SJSA1 (cell line): ENCODE measurements around the gene MTF2. TPM values are rescaled to one million over a fixed set of nuclear protein-coding genes. Genes with fewer than 3 reads are reported as not detected.

Experiments
- DNase-seq, 2 experiments: peaks; one replicate each; pipeline ENCODE4 v3.0.0-alpha.2; 2015 to 2020; ENCODE audit warnings: low spot score in 2 of 2, low read depth in 1 of 2
- H3K27ac ChIP-seq: fragments of 250-450 bp; sonication (Bioruptor Pico); 2 replicates; pipeline ENCODE4 v1.5.1; 2020; ENCODE audit warnings: mild to moderate bottlenecking, moderate library complexity
- H3K27me3 ChIP-seq: fragments of 250-450 bp; sonication (Bioruptor Pico); replicated peaks from 2 replicates; pipeline ENCODE4 v1.5.1; 2020; ENCODE audit warnings: mild to moderate bottlenecking, moderate library complexity
- H3K36me3 ChIP-seq: fragments of 250-450 bp; sonication (Bioruptor Pico); 2 replicates; pipeline ENCODE4 v1.5.1; 2020; ENCODE audit warnings: mild to moderate bottlenecking
- H3K4me1 ChIP-seq: fragments of 250-450 bp; sonication (Bioruptor Pico); replicated peaks from 2 replicates; pipeline ENCODE4 v1.6.1; 2021; ENCODE audit warnings: mild to moderate bottlenecking
- H3K4me3 ChIP-seq: fragments of 250-450 bp; sonication (Bioruptor Pico); 2 replicates; pipeline ENCODE4 v1.5.1; 2020; ENCODE audit warnings: mild to moderate bottlenecking
- H3K9me3 ChIP-seq: fragments of 250-450 bp; sonication (Bioruptor Pico); replicated peaks from 2 replicates; pipeline ENCODE4 v1.5.1; 2020; ENCODE audit warnings: mild to moderate bottlenecking
- total RNA-seq: library from RNA; depleted of rRNA; stranded (reverse); fragments of >200 nt; shearing (Covaris generic); gene quantifications from 2 replicates; pipeline ENCODE4 v1.2.3, GENCODE V29; 2014

Gene MTF2
- total RNA-seq, 1 experiment from 2014 or later: 45.8 TPM

GRCh38 chr1:93061895-93062792, 16.9 kb upstream of the MTF2 start:
- Histone ChIP-seq H3K36me3 (no peaks in the 10 kb centered on the region), H3K27ac (no peak overlapping the region), H3K4me3 (no peak overlapping the region), H3K4me1 (no peaks in the 10 kb centered on the region), H3K9me3 (no peaks in the 10 kb centered on the region), H3K27me3 (peaks cover 9% of the 10 kb centered on the region)
- no peak for DNase-seq

GRCh38 chr1:93076268-93076667, 2.8 kb upstream of the MTF2 start:
- Histone ChIP-seq H3K4me3 (no peak overlapping the region), H3K27me3 (no peaks in the 10 kb centered on the region), H3K27ac (no peak overlapping the region), H3K4me1 (peaks cover 7% of the 10 kb centered on the region; the same call in 1 of the 2 replicates), H3K9me3 (no peaks in the 10 kb centered on the region), H3K36me3 (peaks cover 3% of the 10 kb centered on the region; the same call in 1 of the 2 replicates)
- no peak for DNase-seq

- no peak for DNase-seq
- Histone ChIP-seq H3K36me3 (peaks cover 13% of the 10 kb centered on the region), H3K27me3 (no peaks in the 10 kb centered on the region), H3K9me3 (no peaks in the 10 kb centered on the region), H3K4me1 (peaks cover 19% of the 10 kb centered on the region), H3K4me3 (peak overlapping the region; percentile 78), H3K27ac (peak overlapping the region; percentile 82)
These were observed 880 bp upstream of the MTF2 start for GRCh38 chr1:93078203-93078602.

- Histone ChIP-seq H3K9me3 (no peaks in the 10 kb centered on the region), H3K4me1 (peaks cover 19% of the 10 kb centered on the region), H3K36me3 (peaks cover 17% of the 10 kb centered on the region), H3K27me3 (no peaks in the 10 kb centered on the region), H3K4me3 (peak overlapping the region; percentile 78), H3K27ac (peak overlapping the region; percentile 82)
- no peak for DNase-seq
These were observed 471 bp upstream of the MTF2 start for GRCh38 chr1:93078638-93078985.

- peak overlapping the region; percentile 82 for H3K27ac ChIP-seq
These were observed 630 bp downstream of the MTF2 start for GRCh38 chr1:93079685-93080141.

GRCh38 chr1:93080179-93080823, 1.2 kb downstream of the MTF2 start:
- Histone ChIP-seq H3K9me3 (no peaks in the 10 kb centered on the region), H3K27me3 (no peaks in the 10 kb centered on the region), H3K4me1 (peaks cover 19% of the 10 kb centered on the region), H3K4me3 (peak overlapping the region; percentile 78), H3K27ac (peak overlapping the region; percentile 82), H3K36me3 (peaks cover 28% of the 10 kb centered on the region)
- DNase-seq: peak in 1 of 2 experiments; percentile 59

More at GRCh38 chr1:93079685-93080141, 630 bp downstream of the MTF2 start:
- DNase-seq: peak; percentile 36 to 50
- no peaks in the 10 kb centered on the region for H3K27me3 ChIP-seq
- peaks cover 26% of the 10 kb centered on the region for H3K36me3 ChIP-seq
- H3K4me3 ChIP-seq: peak overlapping the region; percentile 78
- H3K4me1 ChIP-seq: peaks cover 19% of the 10 kb centered on the region
- no peaks in the 10 kb centered on the region for H3K9me3 ChIP-seq

- DNase-seq: peak in 1 of 2 experiments; percentile 54
- Histone ChIP-seq H3K27me3 (no peaks in the 10 kb centered on the region), H3K36me3 (peaks cover 40% of the 10 kb centered on the region), H3K9me3 (no peaks in the 10 kb centered on the region), H3K4me3 (peak overlapping the region; percentile 78), H3K4me1 (peaks cover 19% of the 10 kb centered on the region), H3K27ac (peak overlapping the region; percentile 82)
These were observed 2.6 kb downstream of the MTF2 start for GRCh38 chr1:93081716-93082115.

- no peaks in the 10 kb centered on the region for H3K9me3 ChIP-seq
- H3K4me1 ChIP-seq: peaks cover 19% of the 10 kb centered on the region
- peaks cover 44% of the 10 kb centered on the region for H3K36me3 ChIP-seq
- no peak for DNase-seq
- H3K27ac ChIP-seq: peak overlapping the region; percentile 82
- no peaks in the 10 kb centered on the region for H3K27me3 ChIP-seq
- no peak overlapping the region for H3K4me3 ChIP-seq
These were observed 3.2 kb downstream of the MTF2 start for GRCh38 chr1:93082313-93082712.

- H3K9me3 ChIP-seq: no peaks in the 10 kb centered on the region
- H3K4me1 ChIP-seq: peaks cover 16% of the 10 kb centered on the region
- DNase-seq: no peak
- no peak overlapping the region for H3K27ac ChIP-seq
- no peak overlapping the region for H3K4me3 ChIP-seq
- H3K27me3 ChIP-seq: no peaks in the 10 kb centered on the region
- peaks cover 44% of the 10 kb centered on the region for H3K36me3 ChIP-seq
These were observed 4.9 kb downstream of the MTF2 start for GRCh38 chr1:93083979-93084378.

GRCh38 chr1:93087532-93087931, 8.4 kb downstream of the MTF2 start:
- Histone ChIP-seq H3K4me3 (no peak overlapping the region), H3K4me1 (no peaks in the 10 kb centered on the region; the same call in 1 of the 2 replicates), H3K27ac (no peak overlapping the region), H3K9me3 (no peaks in the 10 kb centered on the region), H3K27me3 (no peaks in the 10 kb centered on the region), H3K36me3 (peaks cover 38% of the 10 kb centered on the region)
- DNase-seq: no peak

- peaks cover 7% of the 10 kb centered on the region; the same call in 1 of the 2 replicates for H3K4me1 ChIP-seq
- H3K27me3 ChIP-seq: no peaks in the 10 kb centered on the region
- no peaks in the 10 kb centered on the region for H3K9me3 ChIP-seq
- peak in 1 of 2 experiments; percentile 19 for DNase-seq
- H3K36me3 ChIP-seq: peaks cover 3% of the 10 kb centered on the region; the same call in 1 of the 2 replicates
- no peak overlapping the region for H3K4me3 ChIP-seq
- H3K27ac ChIP-seq: no peak overlapping the region
These were observed 14.4 kb downstream of the MTF2 start for GRCh38 chr1:93093332-93094006.

- Histone ChIP-seq H3K27ac (no peak overlapping the region), H3K27me3 (no peaks in the 10 kb centered on the region), H3K36me3 (peaks cover 3% of the 10 kb centered on the region; the same call in 1 of the 2 replicates), H3K4me1 (peaks cover 7% of the 10 kb centered on the region; the same call in 1 of the 2 replicates), H3K9me3 (no peaks in the 10 kb centered on the region), H3K4me3 (no peak overlapping the region)
- DNase-seq: no peak
These were observed 16.9 kb downstream of the MTF2 start for GRCh38 chr1:93095804-93096585.

- Histone ChIP-seq H3K36me3 (peaks cover 26% of the 10 kb centered on the region), H3K4me1 (no peaks in the 10 kb centered on the region), H3K27me3 (no peaks in the 10 kb centered on the region), H3K9me3 (peaks cover under 1% of the 10 kb centered on the region; the same call in 1 of the 2 replicates), H3K27ac (no peak overlapping the region), H3K4me3 (no peak overlapping the region)
- DNase-seq: no peak
These were observed 23.1 kb downstream of the MTF2 start for GRCh38 chr1:93102142-93102541.
